KOPT-K1 (cell line): Measurements from ENCODE around the gene SLC8A1.

ENCODE experiments used
- H3K27ac ChIP-seq: fragments of 200-600 bp; sonication (generic); 2 replicates; pipeline ENCODE4 v1.5.1; 2016; ENCODE audit warnings: antibody characterized with exemption, mild to moderate bottlenecking, low read depth, low read length; ENCODE audit not compliant: poor library complexity, severe bottlenecking
- H3K36me3 ChIP-seq: fragments of 200-600 bp; sonication (generic); 2 replicates; pipeline ENCODE4 v1.5.1; 2017; ENCODE audit warnings: antibody characterized with exemption, mild to moderate bottlenecking, low read length, moderate library complexity; ENCODE audit not compliant: insufficient read depth
- H3K9me3 ChIP-seq: fragments of 200-600 bp; sonication (generic); 2 replicates; pipeline ENCODE4 v1.5.1; 2017; ENCODE audit warnings: antibody characterized with exemption, low read length, mild to moderate bottlenecking; ENCODE audit not compliant: insufficient read depth, poor library complexity, severe bottlenecking

SLC8A1 gene

GRCh38 chr2:40210344-40210967, 241.4 kb downstream of the SLC8A1 start:
- H3K36me3 ChIP-seq: no peaks in the 10 kb centered on the region
- H3K27ac ChIP-seq: no peak overlapping the region
- H3K9me3 ChIP-seq: no peaks in the 10 kb centered on the region

- no peaks in the 10 kb centered on the region for H3K36me3 ChIP-seq
- H3K9me3 ChIP-seq: no peaks in the 10 kb centered on the region
- no peak overlapping the region for H3K27ac ChIP-seq
These were observed 242.1 kb downstream of the SLC8A1 start for GRCh38 chr2:40209761-40210160.

GRCh38 chr2:40208463-40208862, 243.4 kb downstream of the SLC8A1 start:
- Histone ChIP-seq H3K27ac (no peak overlapping the region), H3K36me3 (no peaks in the 10 kb centered on the region), H3K9me3 (no peaks in the 10 kb centered on the region)

DNA sequence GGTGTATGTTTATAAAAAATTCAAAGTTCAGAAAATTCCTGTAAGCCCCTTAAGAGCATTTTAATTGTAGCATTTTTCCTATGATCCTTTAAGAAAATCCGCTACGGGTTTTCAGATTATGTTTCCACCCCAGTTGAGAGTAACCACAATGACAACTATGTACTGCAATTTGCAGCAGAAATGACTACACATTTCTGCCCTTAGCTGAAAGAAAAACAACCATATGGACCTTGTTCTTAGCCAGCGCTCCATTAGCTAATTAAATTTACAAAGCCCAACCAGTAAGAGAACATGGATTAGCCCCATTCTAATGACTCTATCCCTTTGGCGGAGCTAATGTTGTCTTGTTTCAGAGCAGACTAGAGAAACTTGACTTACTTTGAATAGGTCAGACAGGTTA, 247.6 kb downstream of the SLC8A1 start:
- no peaks in the 10 kb centered on the region for H3K36me3 ChIP-seq
- no peak overlapping the region for H3K27ac ChIP-seq

DNA sequence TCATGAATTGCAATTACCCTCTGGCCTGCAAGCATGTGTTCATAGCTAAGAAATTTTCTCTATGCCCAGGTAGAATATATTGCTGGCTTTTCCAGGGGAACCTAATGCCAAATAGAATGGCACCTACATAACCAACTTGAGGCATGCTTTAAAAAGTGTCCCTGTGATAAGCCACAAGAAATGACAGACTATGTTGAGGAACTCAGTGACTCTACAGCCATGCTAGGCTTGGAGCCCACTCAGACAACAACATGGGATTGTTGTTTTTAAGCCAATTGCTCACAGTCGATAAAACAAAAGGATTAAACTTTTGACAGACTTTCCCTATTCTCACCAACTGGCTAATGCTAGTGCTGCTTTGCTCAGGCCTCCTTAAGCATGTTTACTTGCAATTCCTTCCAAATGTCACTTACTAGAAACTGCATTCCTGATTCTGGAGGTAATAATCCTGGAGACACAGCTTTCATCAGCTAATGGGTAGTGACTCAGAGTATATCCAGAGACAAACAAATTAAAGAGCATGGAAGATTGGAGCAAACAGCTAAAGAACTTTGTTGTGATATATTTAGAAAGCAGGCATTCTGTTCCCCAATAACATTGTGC, 249.0 kb downstream of the SLC8A1 start:
- H3K36me3 ChIP-seq: no peaks in the 10 kb centered on the region
- no peaks in the 10 kb centered on the region for H3K9me3 ChIP-seq
- no peak overlapping the region for H3K27ac ChIP-seq

More for the DNA sequence above, 247.6 kb downstream of the SLC8A1 start:
- H3K9me3 ChIP-seq: no peaks in the 10 kb centered on the region

DNA sequence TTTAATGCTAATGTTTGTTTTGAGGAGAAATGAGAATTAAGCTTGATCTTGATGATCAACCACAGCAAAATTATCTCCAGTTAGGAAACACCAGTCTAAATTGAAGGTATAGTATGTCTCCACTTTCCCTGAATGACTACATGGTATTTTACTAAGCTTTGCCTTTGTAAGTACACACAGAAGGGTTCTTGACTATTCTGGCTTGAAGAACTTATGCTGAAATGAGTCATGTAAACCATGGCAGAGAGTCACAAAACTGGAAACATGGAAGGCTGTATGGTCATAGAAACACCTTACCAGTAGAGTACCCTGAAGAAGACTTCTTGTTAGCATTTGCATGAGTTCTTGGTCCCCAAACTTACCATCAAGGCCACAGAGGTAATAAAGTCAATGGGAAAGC, 250.5 kb downstream of the SLC8A1 start:
- Histone ChIP-seq H3K9me3 (no peaks in the 10 kb centered on the region), H3K27ac (no peak overlapping the region), H3K36me3 (no peaks in the 10 kb centered on the region)

DNA sequence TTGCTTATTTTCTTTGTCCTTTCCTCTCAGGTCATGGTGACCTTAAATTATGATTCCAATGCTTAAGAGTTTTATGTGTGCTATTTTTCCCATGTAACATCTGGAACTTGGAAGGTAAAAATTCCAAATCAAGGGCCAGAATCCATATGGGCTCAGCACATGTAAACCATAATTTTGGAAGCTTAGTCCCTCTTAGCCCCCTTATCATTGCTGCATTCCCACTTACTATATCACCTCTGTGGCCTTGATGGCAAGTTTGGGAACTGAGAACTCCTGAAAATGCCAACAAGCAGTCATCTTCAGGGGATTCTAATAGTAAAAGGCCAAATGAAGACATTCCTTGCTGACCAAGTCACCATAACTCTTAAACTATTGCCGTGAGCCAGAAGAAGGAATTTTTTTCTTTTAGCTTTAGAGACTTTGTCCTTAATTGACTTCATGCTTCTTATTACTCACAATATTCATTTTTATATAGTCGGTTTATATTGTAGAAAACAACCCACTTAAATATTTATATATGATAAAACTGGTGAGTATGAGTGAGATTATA, 251.4 kb downstream of the SLC8A1 start:
- H3K9me3 ChIP-seq: no peaks in the 10 kb centered on the region
- no peak overlapping the region for H3K27ac ChIP-seq
- no peaks in the 10 kb centered on the region for H3K36me3 ChIP-seq

DNA sequence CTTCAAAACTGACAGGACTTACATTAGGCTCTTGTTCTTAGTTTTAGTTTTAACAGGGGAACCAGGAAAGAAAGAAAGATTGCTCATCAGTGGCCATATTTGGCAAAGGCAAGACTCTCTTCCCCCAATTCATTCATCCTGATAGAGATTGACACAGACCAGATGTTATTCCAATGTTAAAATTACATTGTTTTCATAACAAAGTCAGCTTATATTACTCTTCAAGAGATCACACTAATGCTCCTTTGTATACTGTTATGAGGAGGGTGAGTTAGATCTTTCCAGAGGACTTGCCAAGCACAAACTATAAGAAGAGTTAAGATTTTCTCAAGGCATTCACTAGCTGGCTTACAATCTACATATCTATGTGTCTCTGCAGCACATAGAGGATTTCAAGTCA, 252.1 kb downstream of the SLC8A1 start:
- H3K9me3 ChIP-seq: no peaks in the 10 kb centered on the region
- no peaks in the 10 kb centered on the region for H3K36me3 ChIP-seq
- no peak overlapping the region for H3K27ac ChIP-seq

DNA sequence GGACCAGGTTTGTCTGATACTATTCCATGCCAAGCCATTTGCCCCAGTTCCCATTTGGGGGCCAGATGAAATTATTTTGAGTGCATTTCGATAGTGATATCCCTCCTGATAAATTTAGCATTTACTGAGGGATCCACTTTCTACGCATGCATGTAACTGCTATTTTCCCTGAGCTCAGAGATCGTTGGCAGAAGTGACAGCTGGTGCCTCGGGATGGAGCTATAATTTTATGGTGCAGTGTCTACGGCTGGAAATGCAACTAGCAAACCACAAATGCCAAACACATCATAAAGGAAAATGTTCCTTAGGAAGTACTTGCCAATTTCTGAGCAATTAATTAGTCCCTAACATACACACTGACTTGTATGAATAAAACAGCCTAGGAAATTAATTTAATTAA, 254.8 kb downstream of the SLC8A1 start:
- Histone ChIP-seq H3K27ac (no peak overlapping the region), H3K9me3 (no peaks in the 10 kb centered on the region), H3K36me3 (no peaks in the 10 kb centered on the region)

DNA sequence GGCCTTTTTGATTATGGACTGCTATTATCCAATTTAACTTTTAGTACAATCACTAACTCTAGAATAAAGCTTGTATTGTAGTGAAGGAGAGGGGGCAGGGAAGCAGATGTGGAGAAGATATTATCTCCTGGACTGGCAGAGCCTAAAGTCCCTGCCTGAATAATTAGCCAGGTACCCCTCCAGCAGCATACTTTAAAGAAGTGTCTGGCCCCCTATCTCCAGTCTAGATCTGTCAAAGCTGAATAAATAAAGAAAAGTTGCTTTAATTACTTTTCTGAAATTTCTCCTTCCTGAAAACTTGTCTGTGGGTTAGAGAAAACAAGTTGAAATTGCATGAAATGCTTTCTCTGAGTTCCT, 258.2 kb downstream of the SLC8A1 start:
- H3K9me3 ChIP-seq: no peaks in the 10 kb centered on the region
- no peaks in the 10 kb centered on the region for H3K36me3 ChIP-seq
- no peak overlapping the region for H3K27ac ChIP-seq

DNA sequence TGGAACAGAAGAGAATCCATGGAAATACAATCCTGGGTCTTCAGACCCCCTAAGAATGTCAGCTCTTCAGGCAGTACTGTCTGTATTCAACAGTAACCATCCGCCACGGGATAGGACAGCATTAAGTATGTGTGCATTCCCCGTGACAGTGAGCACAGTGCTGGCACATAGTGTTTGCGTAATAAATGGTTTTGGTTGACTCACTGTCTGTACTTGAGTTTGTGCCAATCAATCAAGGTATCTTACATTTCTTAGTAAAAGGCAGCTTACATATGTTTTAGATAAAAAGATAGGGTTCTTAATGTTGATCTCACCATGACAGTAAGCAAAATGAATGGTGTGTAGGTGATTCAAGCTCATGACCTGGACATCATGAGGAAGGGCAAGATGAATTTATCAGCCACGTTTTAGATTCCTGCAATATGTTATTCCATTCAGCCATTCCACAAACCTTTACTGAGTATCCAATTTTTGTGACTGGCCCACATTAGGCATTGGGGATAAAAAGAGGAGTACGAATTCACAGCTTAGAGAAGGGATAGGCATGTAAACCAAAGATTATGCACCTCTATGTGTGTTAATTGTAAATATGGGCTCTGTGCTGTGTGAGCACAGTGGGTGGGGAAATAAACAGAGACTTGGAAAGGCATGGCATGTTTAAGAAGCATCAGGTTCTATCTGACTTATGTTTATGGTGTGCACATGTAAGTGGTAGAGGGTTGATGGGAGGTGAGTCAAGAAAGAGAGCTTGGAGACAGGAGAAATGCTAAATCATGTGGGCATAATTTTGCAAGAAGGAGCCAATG, 258.8 kb downstream of the SLC8A1 start:
- no peaks in the 10 kb centered on the region for H3K36me3 ChIP-seq
- H3K27ac ChIP-seq: no peak overlapping the region
- H3K9me3 ChIP-seq: no peaks in the 10 kb centered on the region

- Histone ChIP-seq H3K9me3 (no peaks in the 10 kb centered on the region), H3K27ac (no peak overlapping the region), H3K36me3 (no peaks in the 10 kb centered on the region)
These were observed 261.4 kb downstream of the SLC8A1 start for GRCh38 chr2:40190457-40190856.

DNA sequence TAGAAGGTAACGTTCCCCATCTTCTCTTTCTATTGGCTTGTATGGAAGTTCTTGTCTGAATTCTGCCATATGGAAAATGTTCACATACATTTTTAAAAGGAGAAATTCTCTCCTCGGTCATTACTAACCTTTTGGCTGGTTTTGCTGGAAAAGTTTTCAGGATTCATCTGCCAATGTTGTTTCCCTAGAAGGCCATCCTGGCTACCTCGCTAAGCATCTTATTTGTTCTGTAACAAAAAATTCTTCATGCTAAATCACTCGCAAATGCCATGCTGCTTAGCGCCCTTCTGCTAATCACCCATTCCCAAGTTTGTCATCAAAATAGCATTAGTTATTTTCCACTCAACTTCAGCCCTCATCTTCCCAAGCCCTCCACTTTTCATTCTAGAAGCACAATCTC, 262.0 kb downstream of the SLC8A1 start:
- Histone ChIP-seq H3K9me3 (no peaks in the 10 kb centered on the region), H3K27ac (no peak overlapping the region), H3K36me3 (no peaks in the 10 kb centered on the region)

GRCh38 chr2:40187054-40187453, 264.8 kb downstream of the SLC8A1 start:
- Histone ChIP-seq H3K9me3 (no peaks in the 10 kb centered on the region), H3K27ac (no peak overlapping the region), H3K36me3 (no peaks in the 10 kb centered on the region)

DNA sequence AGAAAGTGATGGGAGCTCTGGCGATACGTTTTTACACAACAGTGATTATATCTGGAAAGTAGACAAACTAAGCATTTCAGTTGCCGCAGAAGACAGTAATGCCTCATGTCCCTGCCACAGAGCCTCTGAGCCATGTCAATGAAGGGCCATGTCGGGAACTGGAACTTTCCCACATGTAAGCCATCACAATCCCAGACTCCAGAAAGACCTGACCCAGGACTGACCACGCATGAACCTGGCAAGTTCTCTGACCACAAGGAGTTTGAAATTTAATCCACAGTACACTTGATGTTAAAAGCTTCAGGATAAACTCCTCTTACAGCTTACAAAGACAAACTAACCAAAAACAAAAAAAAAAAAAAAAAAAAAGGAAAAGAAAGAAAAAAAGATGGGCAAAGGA, 267.3 kb downstream of the SLC8A1 start:
- Histone ChIP-seq H3K9me3 (no peaks in the 10 kb centered on the region), H3K27ac (no peak overlapping the region), H3K36me3 (no peaks in the 10 kb centered on the region)
